ENCODE data around the gene SOX1. TPM values are rescaled to one million over a fixed set of nuclear protein-coding genes. Genes with fewer than 3 reads are reported as not detected.

The SOX1 gene
- total and polyA plus RNA-seq, 9 of the 15 experiments (the other 6 are each of a cell fraction or from before 2014, with no cell fraction given): not detected

- Histone ChIP-seq H3K9me3 (replicated peaks; ENCODE audit: control insufficient read depth, insufficient read depth, low read depth, low read length) (no peaks in the 10 kb centered on the region), H3K9me1 (ENCODE audit: control insufficient read depth, insufficient read depth, low read length) (no peaks in the 10 kb centered on the region), H3K4me2 (ENCODE audit: insufficient read depth, low read length) (no peak overlapping the region), H3K79me2 (ENCODE audit: control insufficient read depth, insufficient read depth, low read length) (no peaks in the 10 kb centered on the region), H3K4me3 (no peak overlapping the region), H3K4me1 (replicated peaks in 1 of 2; ENCODE audit: control insufficient read depth in 2 of 2, insufficient read depth in 2 of 2, low read length in 2 of 2) (no peaks in the 10 kb centered on the region), H3K27ac (ENCODE audit: extremely low read depth, low read depth, low read length) (no peak overlapping the region), H3K27me3 (ENCODE audit: control insufficient read depth in 2 of 2, insufficient read depth in 2 of 2, low read length in 2 of 2) (peaks cover 3 to 28% of the 10 kb centered on the region in 2 experiments; a peak in 3 of 5 replicates), H2AFZ (ENCODE audit: low read depth, low read length) (no peak overlapping the region), H3K36me3 (ENCODE audit: control insufficient read depth, insufficient read depth, low read length) (no peaks in the 10 kb centered on the region), H4K20me1 (replicated peaks; ENCODE audit: control insufficient read depth, insufficient read depth, low read length) (no peaks in the 10 kb centered on the region), H3K9ac (ENCODE audit: insufficient read depth in 1 of 2, low read depth in 2 of 2, low read length in 2 of 2) (no peak overlapping the region)
- no peak for ATAC-seq
- no peak for DNase-seq (ENCODE audit: extremely low read depth in 1 of 4, low spot score in 3 of 4)
- no peak for FAIRE-seq
- ChIA-PET POLR2A (no interaction called here), CTCF (ENCODE audit: low intra/inter-chr PET ratio) (no interaction called here)
- WGBS (ENCODE audit: insufficient coverage, low coverage, missing lambda C conversion rate): 1% methylated on average over 12 of the region's 35 CpGs
- in situ Hi-C loops (cut with MboI) (no loop called here), intact Hi-C loops (cut with micrococcal nuclease) (no loop called here)
- no peak for TF ChIP-seq EP300 (IDR thresholded peaks at IDR 0.05; ENCODE audit: low read length)
- no peak for TF ChIP-seq HDAC1 (IDR thresholded peaks at IDR 0.05)
- no peak for TF ChIP-seq SIN3B (IDR thresholded peaks at IDR 0.05; ENCODE audit: low read depth)
- no peak for TF ChIP-seq NFATC3 (IDR thresholded peaks at IDR 0.05)
- no peak for TF ChIP-seq MCM2 (IDR thresholded peaks at IDR 0.05; ENCODE audit: low read depth)
- no peak for TF ChIP-seq HCFC1 (IDR thresholded peaks at IDR 0.05; ENCODE audit: low read depth, low read length)
- TF ChIP-seq ZNF263 (CRISPR knock-in tag; IDR thresholded peaks at IDR 0.05; ENCODE audit: borderline replicate concordance): no peak
- no peak for TF ChIP-seq MAX (CRISPR knock-in tag; IDR thresholded peaks at IDR 0.05)
- no peak for TF ChIP-seq ZBTB7A (IDR thresholded peaks at IDR 0.05; ENCODE audit: borderline replicate concordance, control insufficient read depth, low read depth, low read length)
- no peak for TF ChIP-seq PHF8 (IDR thresholded peaks at IDR 0.05; ENCODE audit: borderline replicate concordance, low read length)
- no peak for TF ChIP-seq ZNF655 (CRISPR knock-in tag; IDR thresholded peaks at IDR 0.05)
- TF ChIP-seq POLR2G (IDR thresholded peaks at IDR 0.05; ENCODE audit: low read depth, low read length): no peak
- no peak for TF ChIP-seq RBM34 (IDR thresholded peaks at IDR 0.05; ENCODE audit: borderline replicate concordance, insufficient read depth, low read length)
- no peak for TF ChIP-seq ZNF143 (CRISPR knock-in tag; IDR thresholded peaks at IDR 0.05)
- TF ChIP-seq ID3 (CRISPR knock-in tag; IDR thresholded peaks at IDR 0.05): no peak
- TF ChIP-seq ID3 (tag; IDR thresholded peaks at IDR 0.05): no peak
- TF ChIP-seq PTTG1 (tag; IDR thresholded peaks at IDR 0.05; ENCODE audit: low read depth): no peak
- TF ChIP-seq EGR1 (conservative IDR thresholded peaks at IDR 0.05): no peak
- no TSS peak for BruUV-seq (replicated peaks)
Observed at GRCh38 chr13:112105244-112105681, 38.3 kb downstream of the SOX1 start.

All from K562 (cell line).